ENCODE results near the gene RPL13A.

DNA sequence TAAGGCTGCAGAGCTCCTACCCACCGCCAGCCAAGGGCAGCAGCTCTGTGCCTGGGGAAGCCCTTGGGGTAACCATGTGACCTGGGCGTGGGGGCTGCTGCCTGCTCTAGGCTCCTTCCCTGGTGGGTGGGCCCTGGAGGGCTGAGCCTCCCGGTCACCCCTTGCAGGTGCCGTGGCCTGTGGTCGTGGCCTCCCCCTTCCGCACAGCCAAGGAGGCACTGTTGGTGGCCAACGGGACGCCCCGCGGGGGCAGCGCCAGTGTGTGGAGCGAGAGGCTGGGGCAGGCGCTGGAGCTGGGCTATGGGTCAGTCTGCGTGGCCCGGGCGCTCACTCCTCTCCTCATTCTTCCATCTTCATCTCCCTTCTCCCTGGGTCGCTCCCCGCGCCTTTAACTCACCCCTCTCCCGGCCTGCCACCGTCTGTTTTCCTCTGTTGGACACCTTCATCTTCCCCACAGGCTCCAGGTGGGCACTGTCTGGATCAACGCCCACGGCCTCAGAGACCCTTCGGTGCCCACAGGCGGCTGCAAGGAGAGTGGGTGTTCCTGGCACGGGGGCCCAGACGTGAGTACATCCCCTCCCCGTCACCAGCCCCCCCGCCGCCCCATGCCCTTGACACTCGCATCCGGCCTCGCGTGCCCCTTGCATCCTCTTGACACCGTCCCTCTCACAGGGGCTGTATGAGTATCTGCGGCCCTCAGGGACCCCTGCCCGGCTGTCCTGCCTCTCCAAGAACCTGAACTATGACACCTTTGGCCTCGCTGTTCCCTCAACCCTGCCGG, 23.3 kb upstream of the RPL13A start:
- TF ChIP-seq, protein P1, sequence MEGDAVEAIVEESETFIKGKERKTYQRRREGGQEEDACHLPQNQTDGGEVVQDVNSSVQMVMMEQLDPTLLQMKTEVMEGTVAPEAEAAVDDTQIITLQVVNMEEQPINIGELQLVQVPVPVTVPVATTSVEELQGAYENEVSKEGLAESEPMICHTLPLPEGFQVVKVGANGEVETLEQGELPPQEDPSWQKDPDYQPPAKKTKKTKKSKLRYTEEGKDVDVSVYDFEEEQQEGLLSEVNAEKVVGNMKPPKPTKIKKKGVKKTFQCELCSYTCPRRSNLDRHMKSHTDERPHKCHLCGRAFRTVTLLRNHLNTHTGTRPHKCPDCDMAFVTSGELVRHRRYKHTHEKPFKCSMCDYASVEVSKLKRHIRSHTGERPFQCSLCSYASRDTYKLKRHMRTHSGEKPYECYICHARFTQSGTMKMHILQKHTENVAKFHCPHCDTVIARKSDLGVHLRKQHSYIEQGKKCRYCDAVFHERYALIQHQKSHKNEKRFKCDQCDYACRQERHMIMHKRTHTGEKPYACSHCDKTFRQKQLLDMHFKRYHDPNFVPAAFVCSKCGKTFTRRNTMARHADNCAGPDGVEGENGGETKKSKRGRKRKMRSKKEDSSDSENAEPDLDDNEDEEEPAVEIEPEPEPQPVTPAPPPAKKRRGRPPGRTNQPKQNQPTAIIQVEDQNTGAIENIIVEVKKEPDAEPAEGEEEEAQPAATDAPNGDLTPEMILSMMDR (IDR thresholded peaks at IDR 0.05), result no peak
- TF ChIP-seq EZH2 (IDR thresholded peaks at IDR 0.05), result no peak
- no peak for TF ChIP-seq EZH2phosphoT487 (IDR thresholded peaks at IDR 0.05)
